Gastrocnemius medialis (tissue), 4 donors: ENCODE results near the gene DNAJB14.

Source experiments
- CTCF ChIP-seq, 5 experiments: fragments of 450-650 bp in 3 of 5; fragments of 200-600 bp in 2 of 5; sonication (generic) in 2 of 5; IDR thresholded peaks in 4 of 5; conservative IDR thresholded peaks in 1 of 5; 1 replicate in 4 of 5; 2 replicates in 1 of 5; pipeline ENCODE4 v1.5.1; 2016 to 2019; ENCODE audit warnings: antibody characterized with exemption in 5 of 5, mild to moderate bottlenecking in 3 of 5, moderate library complexity in 3 of 5
- POLR2A ChIP-seq, 2 donors: fragments of 450-650 bp; IDR thresholded peaks; one replicate each; pipeline ENCODE4 v1.6.1; 2017; ENCODE audit warnings: antibody characterized with exemption in 2 of 2, mild to moderate bottlenecking in 2 of 2, moderate library complexity in 2 of 2

- TF ChIP-seq POLR2A (IDR thresholded peaks at IDR 0.05) = no peak
- no peak for TF ChIP-seq CTCF (IDR thresholded peaks at IDR 0.05 in 4 of 5, conservative IDR thresholded peaks at IDR 0.05 in 1 of 5)
Observed at GRCh38 chr4:99917575-99917974, 28.8 kb downstream of the DNAJB14 start.
